Testis (tissue), 5 donors: Measurements from ENCODE around the gene GPR180. TPM values are rescaled to one million over a fixed set of nuclear protein-coding genes. Genes with fewer than 3 reads are reported as not detected.

Source experiments
- DNase-seq: peaks from one replicate; pipeline ENCODE4 v3.0.0-alpha.2; 2019
- H3K27ac ChIP-seq, 2 donors: fragments of 200-600 bp; sonication (generic); one replicate each; pipeline ENCODE4 v1.5.1; 2019
- H3K27me3 ChIP-seq: fragments of 200-600 bp; sonication (generic); one replicate; pipeline ENCODE4 v1.5.1; 2019
- H3K36me3 ChIP-seq: fragments of 200-600 bp; sonication (generic); one replicate; pipeline ENCODE4 v1.5.1; 2017; ENCODE audit warnings: low read depth; ENCODE audit errors: missing control alignments
- H3K4me1 ChIP-seq: fragments of 200-600 bp; sonication (generic); one replicate; pipeline ENCODE4 v1.5.1; 2019
- H3K4me3 ChIP-seq, 2 donors: fragments of 200-600 bp; sonication (generic); one replicate each; pipeline ENCODE4 v1.5.1; 2017 to 2019
- H3K9me3 ChIP-seq: fragments of 200-600 bp; sonication (generic); one replicate; pipeline ENCODE4 v1.5.1; 2017
- CTCF ChIP-seq, 3 experiments: fragments of 450-650 bp in 2 of 3; fragments of 200-600 bp in 1 of 3; sonication (generic) in 1 of 3; IDR thresholded peaks; one replicate each; pipeline ENCODE4 v1.5.1; 2016 to 2019; ENCODE audit warnings: antibody characterized with exemption in 3 of 3, mild to moderate bottlenecking in 2 of 3, moderate library complexity in 1 of 3
- POLR2A ChIP-seq: fragments of 450-650 bp; IDR thresholded peaks from one replicate; pipeline ENCODE4 v1.6.1; 2017; ENCODE audit warnings: antibody characterized with exemption, mild to moderate bottlenecking, moderate library complexity
- WGBS, 2 donors: methylation state at CpG; one replicate each; pipeline ENCODE4 v1.1.5; 2018; 5-methylcytosine and 5-hydroxymethylcytosine counted together
- intact Hi-C: fragments of 100-400 bp; cut with DNase I; formaldehyde crosslinking; loops from one replicate; pipeline ENCODE4 v1.15.1; 2023; ENCODE audit warnings: low total_unique reads
- long read RNA-seq, 2 donors: transcript quantifications; one replicate each; lab custom pipeline, GENCODE V29; 2026
- polyA plus RNA-seq: library from polyadenylated mRNA; stranded (reverse); fragments of 350-450 nt; fragmentation: Illumina TruSeq; extraction: RNeasy Lipid Tissue Mini Kit (QIAGEN cat#74804); gene quantifications from one replicate; pipeline ENCODE4 v1.2.3, GENCODE V29; 2014; ENCODE audit warnings: low read depth, low replicate concordance; ENCODE audit not compliant: insufficient read depth
- total RNA-seq, 2 donors: library from RNA; depleted of rRNA; stranded (reverse); fragments of >200 nt; gene quantifications; one replicate each; pipeline ENCODE4 v1.2.3, GENCODE V29; 2016

The GPR180 gene
- total RNA-seq, result 1 to 10 TPM; 2.0 to 3.3 TPM
- 2.7 TPM for polyA plus RNA-seq
- long read RNA-seq, donor 1, full-length matches to known transcripts, result 3 of 3 reads
- long read RNA-seq, donor 1, partial matches to known transcripts, result 0 of 3 reads
- long read RNA-seq, donor 1, other reads (novel, unspliced or antisense), result 0 of 3 reads
- long read RNA-seq, donor 2, full-length matches to known transcripts, result 4 of 4 reads
- long read RNA-seq, donor 2, partial matches to known transcripts, result 0 of 4 reads
- long read RNA-seq, donor 2, other reads (novel, unspliced or antisense), result 0 of 4 reads

DNA sequence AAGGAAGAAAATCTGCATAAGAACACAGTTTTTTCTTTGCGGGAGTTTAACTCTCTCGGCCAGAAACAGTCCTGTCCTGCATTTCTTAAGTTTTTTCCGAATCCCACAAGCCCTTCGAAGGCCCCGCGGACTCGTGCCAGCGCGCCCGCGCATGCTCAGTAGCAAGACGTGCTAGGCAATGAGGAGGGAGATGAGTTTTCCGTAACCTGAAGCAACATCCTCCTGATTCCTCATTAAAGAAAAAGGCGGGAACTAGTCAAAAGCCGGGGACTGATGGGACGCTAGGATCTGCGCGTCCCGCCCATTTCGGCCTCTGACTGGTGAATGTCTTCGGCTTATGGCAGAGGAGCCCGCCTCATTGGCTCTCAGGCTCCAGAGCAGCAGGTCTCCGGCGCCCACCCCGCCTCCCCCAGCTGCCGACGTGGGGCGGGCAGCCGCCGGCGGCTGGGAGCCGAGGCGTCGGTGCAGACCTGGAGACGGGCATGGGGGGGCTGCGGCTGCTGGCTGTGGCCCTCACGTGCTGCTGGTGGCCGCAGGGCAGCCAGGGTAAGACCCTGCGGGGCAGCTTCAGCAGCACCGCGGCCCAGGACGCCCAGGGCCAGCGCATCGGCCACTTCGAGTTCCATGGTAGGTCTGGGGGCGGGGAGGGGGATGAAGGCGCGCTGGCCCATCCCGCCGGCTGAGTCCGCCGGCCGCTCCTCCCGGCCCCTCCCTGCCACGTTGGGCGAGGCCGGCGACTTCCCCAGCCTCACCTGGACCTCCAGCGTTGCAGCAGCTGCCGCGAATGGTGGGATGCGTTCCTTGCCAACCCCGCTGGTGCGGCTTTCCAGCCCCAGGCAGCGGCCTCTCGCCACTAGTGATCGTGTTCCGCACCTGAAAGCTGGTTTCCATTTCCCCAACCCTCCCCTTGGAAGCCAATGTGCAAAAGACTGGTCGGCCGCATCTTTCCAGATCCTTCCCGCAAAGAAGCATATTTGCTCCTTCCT lies at the start of gene GPR180:
GPR180 (plus strand) TSS at position 412 of the 986 bp plus-strand sequence; CDS start at position 483, 71 bp downstream.
- peak within 1 kb of the TSS; percentile 76 to 87 for H3K4me3 ChIP-seq
- 0 to 1% methylated on average over 33 to 47 of the region's 71 CpGs for WGBS, 2 donors
- no peaks in the 10 kb centered on the region for H3K4me1 ChIP-seq
- H3K27me3 ChIP-seq, result no peaks in the 10 kb centered on the region
- H3K9me3 ChIP-seq, result no peaks in the 10 kb centered on the region
- intact Hi-C loops, result no loop called here
- DNase-seq, result peak; percentile 98
- no peaks in the 10 kb centered on the region for H3K36me3 ChIP-seq
- TF ChIP-seq POLR2A (peak; percentile 39), CTCF (IDR thresholded peaks at IDR 0.05) (peak in 1 of 3 experiments; percentile 3)
- peak within 1 kb of the TSS; percentile 40 to 91 for H3K27ac ChIP-seq

DNA sequence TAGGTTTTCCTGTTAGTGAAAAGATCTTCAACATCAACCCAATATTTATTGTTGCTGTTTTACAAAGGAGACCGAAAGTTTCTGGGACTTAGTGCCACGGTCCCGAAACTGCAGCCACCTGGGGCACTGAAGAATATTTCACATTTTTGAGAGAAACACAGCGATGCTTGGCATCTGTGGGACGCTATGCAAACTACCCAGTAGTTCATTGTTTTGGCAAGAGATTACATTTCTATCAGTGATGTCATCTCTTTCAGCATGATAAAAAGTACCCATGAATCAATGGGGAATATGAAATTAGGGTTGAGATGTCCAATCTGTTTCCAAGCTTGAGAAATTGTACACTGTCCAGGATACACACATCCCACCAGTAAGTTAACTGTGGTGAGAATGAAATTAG lies 49.6 kb upstream of the GPR180 start:
- TF ChIP-seq CTCF (IDR thresholded peaks at IDR 0.05) (no peak), POLR2A (no peak)
- Histone ChIP-seq H3K4me3 (no peak overlapping the region), H3K27me3 (no peaks in the 10 kb centered on the region), H3K4me1 (peaks cover 7% of the 10 kb centered on the region), H3K27ac (no peak overlapping the region), H3K36me3 (no peaks in the 10 kb centered on the region), H3K9me3 (no peaks in the 10 kb centered on the region)
- intact Hi-C loops, result no loop called here
- 92 to 97% methylated on average over 5 of the region's 5 CpGs for WGBS, 2 donors
- no peak for DNase-seq

DNA sequence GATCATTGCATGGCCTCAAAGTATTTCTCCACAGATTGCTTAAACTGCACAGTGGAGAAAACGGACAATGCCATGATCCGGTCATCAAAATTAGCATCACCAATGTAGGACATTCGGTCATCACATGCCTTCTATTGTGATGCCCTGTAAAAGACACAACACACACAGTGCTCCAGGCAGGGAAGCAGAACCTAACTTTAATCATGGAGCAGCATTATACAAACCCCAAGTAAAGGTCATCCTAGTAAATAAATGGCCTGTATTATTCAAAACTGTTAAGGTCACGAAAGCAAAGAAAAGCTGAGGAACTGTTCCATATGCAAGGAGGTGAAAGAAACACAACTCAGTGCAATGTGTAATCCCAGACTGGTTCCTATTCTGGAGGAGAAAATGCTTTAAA lies 47.9 kb upstream of the GPR180 start:
- H3K4me3 ChIP-seq, result no peak overlapping the region
- H3K27ac ChIP-seq, result no peak overlapping the region
- no peaks in the 10 kb centered on the region for H3K4me1 ChIP-seq
- no peaks in the 10 kb centered on the region for H3K27me3 ChIP-seq
- H3K9me3 ChIP-seq, result no peaks in the 10 kb centered on the region
- intact Hi-C loops, result no loop called here
- H3K36me3 ChIP-seq, result no peaks in the 10 kb centered on the region
- WGBS, 2 donors, result 86 to 93% methylated on average over 4 of the region's 4 CpGs
- DNase-seq, result no peak
- TF ChIP-seq POLR2A, result no peak
- no peak for TF ChIP-seq CTCF (IDR thresholded peaks at IDR 0.05)

GRCh38 chr13:94556041-94556440 lies 45.6 kb upstream of the GPR180 start:
- 72 to 76% methylated on average over 1 of the region's 1 CpG for WGBS, 2 donors
- no peaks in the 10 kb centered on the region for H3K36me3 ChIP-seq
- no peak for TF ChIP-seq POLR2A
- H3K27ac ChIP-seq, result no peak overlapping the region
- no peak for DNase-seq
- H3K4me3 ChIP-seq, result no peak overlapping the region
- H3K4me1 ChIP-seq, result no peaks in the 10 kb centered on the region
- no peaks in the 10 kb centered on the region for H3K9me3 ChIP-seq
- H3K27me3 ChIP-seq, result no peaks in the 10 kb centered on the region
- intact Hi-C loops, result no loop called here

DNA sequence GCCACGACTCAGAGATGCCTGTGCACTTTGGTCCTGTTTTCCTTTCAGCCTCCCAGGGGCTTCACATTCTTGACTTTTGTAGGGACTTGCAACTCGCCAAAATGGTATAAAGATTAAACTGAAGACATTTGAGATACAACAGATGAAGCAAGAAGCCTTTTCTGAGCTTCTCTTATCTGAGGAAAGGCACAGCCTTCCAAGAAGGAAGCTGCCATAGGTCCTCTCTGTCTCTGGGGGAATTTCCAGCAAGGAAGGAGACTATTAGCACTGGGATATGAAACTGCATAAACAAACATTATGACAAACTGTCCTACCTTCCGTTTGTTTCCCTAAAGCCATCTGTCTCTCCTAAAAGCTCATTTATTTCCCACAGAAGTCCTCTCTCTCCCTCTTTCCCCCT lies 45.0 kb upstream of the GPR180 start:
- no peaks in the 10 kb centered on the region for H3K36me3 ChIP-seq
- no peaks in the 10 kb centered on the region for H3K4me1 ChIP-seq
- no peaks in the 10 kb centered on the region for H3K9me3 ChIP-seq
- no peak for TF ChIP-seq CTCF (IDR thresholded peaks at IDR 0.05)
- TF ChIP-seq POLR2A, result no peak
- intact Hi-C loops, result no loop called here
- no peaks in the 10 kb centered on the region for H3K27me3 ChIP-seq
- H3K27ac ChIP-seq, result no peak overlapping the region
- DNase-seq, result no peak
- whole genome bisulfite sequencing, 2 donors, result 57% methylated on average over 3 of the region's 3 CpGs
- no peak overlapping the region for H3K4me3 ChIP-seq
